Upper lobe of left lung (tissue), 4 donors: Measurements from ENCODE around the gene TMEM25.

ENCODE experiments used
- POLR2A ChIP-seq, 4 donors: fragments of 450-650 bp; IDR thresholded peaks; one replicate each; pipeline ENCODE4 v1.5.1; 2016 to 2017; ENCODE audit warnings: antibody characterized with exemption in 4 of 4, mild to moderate bottlenecking in 2 of 4
- TF ChIP-seq, protein P1 (sequence below), 6 experiments: fragments of 450-650 bp in 4 of 6; fragments of 200-600 bp in 2 of 6; sonication (generic) in 2 of 6; IDR thresholded peaks; one replicate each; pipeline ENCODE4 v1.5.1; 2016 to 2019; ENCODE audit warnings: antibody characterized with exemption in 6 of 6

DNA sequence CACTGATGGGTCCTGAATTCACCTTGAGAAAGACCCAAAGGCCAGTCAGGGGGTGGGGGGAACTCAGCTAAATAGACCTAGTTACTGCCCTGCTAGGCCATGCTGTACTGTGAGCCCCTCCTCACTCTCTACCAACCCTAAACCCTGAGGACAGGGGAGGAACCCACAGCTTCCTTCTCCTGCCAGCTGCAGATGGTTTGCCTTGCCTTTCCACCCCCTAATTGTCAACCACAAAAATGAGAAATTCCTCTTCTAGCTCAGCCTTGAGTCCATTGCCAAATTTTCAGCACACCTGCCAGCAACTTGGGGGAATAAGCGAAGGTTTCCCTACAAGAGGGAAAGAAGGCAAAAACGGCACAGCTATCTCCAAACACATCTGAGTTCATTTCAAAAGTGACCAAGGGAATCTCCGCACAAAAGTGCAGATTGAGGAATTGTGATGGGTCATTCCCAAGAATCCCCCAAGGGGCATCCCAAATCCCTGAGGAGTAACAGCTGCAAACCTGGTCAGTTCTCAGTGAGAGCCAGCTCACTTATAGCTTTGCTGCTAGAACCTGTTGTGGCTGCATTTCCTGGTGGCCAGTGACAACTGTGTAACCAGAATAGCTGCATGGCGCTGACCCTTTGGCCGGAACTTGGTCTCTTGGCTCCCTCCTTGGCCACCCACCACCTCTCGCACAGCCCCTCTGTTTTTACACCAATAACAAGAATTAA is 6.1 kb upstream of the TMEM25 start:
- TF ChIP-seq, protein P1, sequence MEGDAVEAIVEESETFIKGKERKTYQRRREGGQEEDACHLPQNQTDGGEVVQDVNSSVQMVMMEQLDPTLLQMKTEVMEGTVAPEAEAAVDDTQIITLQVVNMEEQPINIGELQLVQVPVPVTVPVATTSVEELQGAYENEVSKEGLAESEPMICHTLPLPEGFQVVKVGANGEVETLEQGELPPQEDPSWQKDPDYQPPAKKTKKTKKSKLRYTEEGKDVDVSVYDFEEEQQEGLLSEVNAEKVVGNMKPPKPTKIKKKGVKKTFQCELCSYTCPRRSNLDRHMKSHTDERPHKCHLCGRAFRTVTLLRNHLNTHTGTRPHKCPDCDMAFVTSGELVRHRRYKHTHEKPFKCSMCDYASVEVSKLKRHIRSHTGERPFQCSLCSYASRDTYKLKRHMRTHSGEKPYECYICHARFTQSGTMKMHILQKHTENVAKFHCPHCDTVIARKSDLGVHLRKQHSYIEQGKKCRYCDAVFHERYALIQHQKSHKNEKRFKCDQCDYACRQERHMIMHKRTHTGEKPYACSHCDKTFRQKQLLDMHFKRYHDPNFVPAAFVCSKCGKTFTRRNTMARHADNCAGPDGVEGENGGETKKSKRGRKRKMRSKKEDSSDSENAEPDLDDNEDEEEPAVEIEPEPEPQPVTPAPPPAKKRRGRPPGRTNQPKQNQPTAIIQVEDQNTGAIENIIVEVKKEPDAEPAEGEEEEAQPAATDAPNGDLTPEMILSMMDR (IDR thresholded peaks at IDR 0.05): no peak
- no peak for TF ChIP-seq POLR2A (IDR thresholded peaks at IDR 0.05)
